RWPE1 (cell line): ENCODE measurements around the gene MAEA.
A peak's percentile ranks its signal among the peaks of the same experiment; 100 is the strongest.

Source experiments
- CTCF ChIA-PET: fragments of 350-600 bp; sonication (Branson Sonifier 250); formaldehyde crosslinking; extraction: SDS; loops from one replicate; lab custom pipeline; 2021; lab: Yijun Ruan, JAX
- POLR2A ChIA-PET: fragments of 400-600 bp; formaldehyde crosslinking; extraction: SDS; loops from one replicate; lab custom pipeline; 2020; ENCODE audit warnings: antibody characterized with exemption; ENCODE audit not compliant: low non-redundant PET; lab: Yijun Ruan, JAX
- DNase-seq: peaks from one replicate; pipeline ENCODE4 v3.0.0; 2012; ENCODE audit warnings: low spot score
- H3K27ac ChIP-seq: fragments of 450-650 bp; 2 replicates; pipeline ENCODE4 v1.5.1; 2017
- CTCF ChIP-seq: fragments of 450-650 bp; conservative IDR thresholded peaks from 2 replicates; pipeline ENCODE4 v1.5.1; 2017; ENCODE audit warnings: low read depth, mild to moderate bottlenecking

The MAEA gene

GRCh38 chr4:1348014-1348513 lies 58.4 kb downstream of the MAEA start:
- ChIA-PET POLR2A (no interaction called here), CTCF (no interaction called here)
- no peak for TF ChIP-seq CTCF
- DNase-seq: no peak
- peak overlapping the region; percentile 97 for H3K27ac ChIP-seq

- ChIA-PET POLR2A (interaction anchor here (0.6 kb wide), 1 partner anchor 180 kb away, joined by 3 read pairs; no protein-coding TSS in a partner anchor), CTCF (no interaction called here)
- DNase-seq: no peak
- peak overlapping the region; percentile 97 for H3K27ac ChIP-seq
- TF ChIP-seq CTCF: no peak
These were observed 59.1 kb downstream of the MAEA start for GRCh38 chr4:1348746-1349145.

- H3K27ac ChIP-seq: peak overlapping the region; percentile 59
- ChIA-PET POLR2A (interaction anchor here (0.6 kb wide), 1 partner anchor 181 kb away, joined by 3 read pairs; no protein-coding TSS in a partner anchor), CTCF (no interaction called here)
- DNase-seq: no peak
- TF ChIP-seq CTCF: no peak
These were observed 59.9 kb downstream of the MAEA start for GRCh38 chr4:1349359-1350168.

GRCh38 chr4:1350169-1350520 lies 60.5 kb downstream of the MAEA start:
- POLR2A ChIA-PET: no interaction called here
- DNase-seq: no peak
- CTCF ChIA-PET: no interaction called here
- TF ChIP-seq CTCF: no peak
- peak overlapping the region; percentile 59 for H3K27ac ChIP-seq

GRCh38 chr4:1351854-1352566 lies 62.3 kb downstream of the MAEA start:
- DNase-seq: peak; percentile 42
- peak; percentile 92 for TF ChIP-seq CTCF
- peak overlapping the region; percentile 59 for H3K27ac ChIP-seq
- CTCF ChIA-PET: interaction anchor here (0.6 kb wide), 1 partner anchor 13 kb away, joined by 3 read pairs; no protein-coding TSS in a partner anchor
- POLR2A ChIA-PET: no interaction called here

GRCh38 chr4:1352567-1352900 lies 62.8 kb downstream of the MAEA start:
- TF ChIP-seq CTCF: no peak
- no peak for DNase-seq
- CTCF ChIA-PET: interaction anchor here (2.1 kb wide), 1 partner anchor 252 kb away, joined by 11 read pairs; no protein-coding TSS in a partner anchor
- no peak overlapping the region for H3K27ac ChIP-seq
- POLR2A ChIA-PET: no interaction called here
